Endometrial microvascular endothelial cells (primary cell): ENCODE data around the gene TTLL7. TPM values are rescaled to one million over a fixed set of nuclear protein-coding genes. Genes with fewer than 3 reads are reported as not detected.

ENCODE experiments used
- in situ Hi-C: cut with HindIII; loops from 2 replicates; pipeline ENCODE4 v1.10.0; 2017; ENCODE audit warnings: low sequenced_read_pairs, low pct_unique_long_range_greater_than_20kb; ENCODE audit errors: inconsistent ontology term
- total RNA-seq: library from RNA; depleted of rRNA; stranded (reverse); fragments of >200 nt; gene quantifications from one replicate; pipeline ENCODE4 v1.2.3, GENCODE V29; 2015; ENCODE audit errors: inconsistent ontology term

The TTLL7 gene
- total RNA-seq, 1 donor from 2014 or later: 3.8 TPM

DNA sequence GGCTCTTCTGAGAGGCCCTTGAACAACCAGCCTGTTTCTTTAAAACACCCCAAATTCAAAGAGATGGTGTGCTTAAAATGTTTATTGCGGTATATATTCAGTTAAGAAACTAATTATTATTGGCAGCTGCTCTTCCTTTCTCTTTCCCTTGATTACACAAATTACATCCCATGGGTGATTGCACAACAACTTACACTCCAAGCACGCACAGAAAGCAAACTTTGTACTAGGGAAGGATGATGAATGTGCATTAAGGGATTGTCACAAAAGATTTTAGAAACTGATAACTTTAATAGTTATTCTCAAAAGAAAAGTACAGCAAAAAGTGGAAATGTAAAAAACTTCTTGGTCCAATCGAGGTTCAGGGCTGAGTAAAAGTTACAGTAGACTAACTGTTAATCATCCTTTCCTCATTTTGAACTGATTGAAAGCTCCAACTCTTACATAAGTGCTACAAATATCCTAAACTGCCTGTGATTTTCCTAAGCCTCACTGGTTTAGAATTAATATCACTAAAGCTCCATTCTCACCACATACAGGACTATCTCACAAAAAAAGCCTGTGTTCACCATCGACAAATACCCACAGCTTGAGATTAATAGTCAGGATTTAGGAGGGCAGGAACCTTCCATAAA is 153.4 kb downstream of the TTLL7 start:
- in situ Hi-C loops: no loop called here

DNA sequence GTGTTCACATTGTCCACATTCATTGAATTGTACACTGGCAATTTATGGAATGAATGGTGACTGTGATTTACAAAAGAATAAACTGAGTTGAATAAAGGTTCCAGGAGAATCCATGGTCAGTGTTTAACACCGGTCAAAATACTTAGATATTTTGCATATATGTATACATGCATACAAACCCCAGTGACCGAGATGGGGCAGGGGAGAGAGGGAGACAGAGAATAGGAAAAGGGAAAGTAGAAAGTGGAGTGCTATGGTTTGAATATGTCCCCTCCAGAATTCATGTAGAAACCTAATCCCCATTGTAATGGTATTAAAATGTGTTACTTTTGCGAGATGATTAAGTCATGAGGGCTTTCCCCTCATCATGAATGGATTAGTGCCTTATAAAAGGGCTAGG is 154.4 kb downstream of the TTLL7 start:
- in situ Hi-C loops: no loop called here

- in situ Hi-C loops: no loop called here
Measured at GRCh38 chr1:83839566-83840173, 159.3 kb downstream of the TTLL7 start.

- in situ Hi-C loops: no loop called here
Measured at GRCh38 chr1:83838573-83838972, 160.4 kb downstream of the TTLL7 start.

DNA sequence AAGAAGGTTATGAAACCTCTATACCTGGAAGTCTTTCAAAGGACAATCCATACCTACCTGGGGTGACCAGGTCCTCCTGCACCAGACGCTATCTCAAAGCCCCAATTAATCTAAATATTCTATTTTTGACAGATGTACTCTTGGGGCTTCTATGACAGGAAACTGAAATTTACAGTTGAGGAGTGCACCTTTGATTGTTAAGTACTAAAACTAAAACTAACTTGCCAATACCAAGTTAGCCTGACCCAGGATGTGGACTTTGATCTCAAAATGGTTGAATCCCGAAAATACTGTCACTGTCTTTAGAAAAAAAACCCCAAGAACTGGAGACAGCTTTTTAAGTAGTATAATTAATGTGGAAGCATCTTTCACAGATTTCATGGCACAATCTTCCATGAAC is 162.4 kb downstream of the TTLL7 start:
- in situ Hi-C loops: no loop called here

- in situ Hi-C loops: no loop called here
Measured at GRCh38 chr1:83834621-83835264, 164.2 kb downstream of the TTLL7 start.

GRCh38 chr1:83832194-83832593 is 166.7 kb downstream of the TTLL7 start:
- in situ Hi-C loops: no loop called here

DNA sequence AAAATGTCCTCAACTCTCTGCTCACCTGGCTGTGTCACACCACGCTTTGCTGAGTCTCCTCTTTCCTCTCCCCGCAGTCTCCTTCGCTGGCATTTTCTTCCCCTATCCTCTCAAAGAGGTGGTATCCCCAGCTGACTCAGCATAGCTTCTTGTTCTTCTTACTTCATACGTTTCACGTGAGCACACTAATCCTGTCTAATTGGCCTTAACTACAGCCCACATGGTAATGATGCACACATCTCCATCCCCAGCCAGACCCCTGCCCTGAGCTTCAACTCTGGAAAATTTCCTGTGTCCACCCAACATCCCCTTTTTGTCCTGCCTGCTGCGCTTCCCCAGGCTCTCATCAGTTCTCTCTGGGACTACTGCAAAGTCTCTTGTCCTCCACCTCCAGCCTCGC is 169.8 kb downstream of the TTLL7 start:
- in situ Hi-C loops: no loop called here

- in situ Hi-C loops: no loop called here
Measured at GRCh38 chr1:83828456-83828855, 170.5 kb downstream of the TTLL7 start.

DNA sequence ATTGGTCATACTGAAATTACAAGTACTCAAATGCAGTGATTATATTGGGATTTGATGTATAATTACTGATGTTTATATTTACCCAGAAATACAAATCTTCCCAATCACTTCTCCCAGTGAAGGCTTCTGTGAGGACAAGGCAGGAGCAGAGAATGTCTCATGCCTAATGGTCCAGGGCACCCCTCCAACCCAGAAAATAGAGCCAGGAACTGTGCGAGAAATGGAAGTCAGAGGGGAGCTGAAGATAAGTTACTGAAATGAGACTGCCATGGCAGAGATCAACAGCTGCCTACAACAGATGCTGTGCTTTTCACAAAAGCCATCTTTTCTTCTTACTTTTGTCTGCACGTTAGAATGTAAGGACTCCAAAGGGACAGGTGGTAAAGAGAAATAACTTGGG is 171.2 kb downstream of the TTLL7 start:
- in situ Hi-C loops: no loop called here

DNA sequence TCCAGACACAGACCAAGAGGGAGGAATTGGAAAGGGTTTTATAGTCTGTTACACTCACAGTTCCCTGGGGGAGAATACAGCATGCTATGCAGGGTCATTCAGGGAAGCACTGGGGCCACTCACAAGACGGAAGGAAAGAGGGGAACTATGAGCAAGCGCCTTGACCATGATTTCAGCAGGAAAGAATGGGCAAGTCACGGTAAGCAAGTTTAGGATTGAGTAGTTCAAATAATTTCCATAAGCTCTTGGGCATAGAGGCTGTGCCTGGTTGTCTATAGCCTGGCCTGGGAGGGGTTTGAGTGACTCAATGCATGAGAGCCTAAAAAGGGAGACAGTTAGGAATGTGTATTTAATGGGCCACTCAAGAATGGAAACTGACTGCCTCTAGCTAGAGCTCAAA is 176.7 kb downstream of the TTLL7 start:
- in situ Hi-C loops: no loop called here

DNA sequence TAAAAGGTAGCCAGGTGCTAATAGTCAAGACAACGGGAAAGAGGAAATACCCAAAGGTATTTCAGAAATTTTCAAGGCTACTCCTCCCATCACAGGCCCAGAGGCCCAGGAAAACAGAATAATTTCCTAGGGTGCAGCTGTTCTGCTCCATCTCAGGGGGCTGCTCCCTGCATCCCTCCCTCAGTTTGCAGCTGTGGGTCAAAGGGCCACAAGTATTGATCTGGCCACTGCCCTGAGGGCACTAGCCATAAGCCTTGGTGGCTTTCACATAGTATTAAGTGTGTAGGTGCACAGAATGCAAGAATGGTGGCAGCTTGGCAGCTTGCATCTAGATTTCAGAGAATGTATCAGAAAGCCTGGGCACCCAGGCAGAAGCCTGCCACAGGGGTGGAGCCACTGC is 179.5 kb downstream of the TTLL7 start:
- in situ Hi-C loops: no loop called here

DNA sequence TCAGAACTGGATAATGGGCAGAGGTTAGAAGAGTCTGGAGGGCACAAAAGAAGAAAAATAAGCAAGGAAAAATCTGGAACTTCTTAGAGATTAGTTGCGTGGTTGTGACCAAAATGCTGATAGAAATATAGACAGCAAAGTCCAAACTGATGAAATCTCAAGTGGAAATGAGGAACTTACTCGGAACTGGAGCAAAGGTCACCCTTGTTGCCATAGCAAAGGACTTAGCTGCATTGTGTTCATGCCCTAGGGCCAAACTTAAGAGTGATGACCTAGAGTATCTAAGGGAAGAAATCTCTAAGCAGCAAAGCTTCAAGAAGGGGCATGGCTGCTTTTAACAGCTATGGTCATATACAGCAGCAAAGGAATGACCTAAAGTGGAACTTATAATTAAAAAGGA is 180.0 kb downstream of the TTLL7 start:
- in situ Hi-C loops: no loop called here

GRCh38 chr1:83816836-83817235 is 182.1 kb downstream of the TTLL7 start:
- in situ Hi-C loops: no loop called here

DNA sequence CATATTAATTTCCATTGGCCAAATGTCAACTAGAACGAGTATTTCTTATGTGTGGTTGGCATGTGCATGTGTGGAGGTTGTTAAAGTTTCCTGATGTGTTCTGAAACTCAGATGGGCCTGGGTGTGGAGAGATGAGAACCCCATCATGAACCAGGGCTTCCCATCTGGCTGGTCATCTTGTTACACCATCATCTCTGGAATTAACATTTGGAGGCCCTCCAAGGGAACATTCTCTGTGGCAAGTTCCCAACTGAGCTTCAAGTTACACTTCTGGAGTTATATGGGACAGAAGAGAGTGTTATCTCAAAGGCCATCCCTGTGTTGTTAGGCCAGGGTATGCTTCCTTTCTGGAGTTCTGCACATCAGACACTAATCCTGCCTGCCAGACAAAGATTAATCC is 183.6 kb downstream of the TTLL7 start:
- in situ Hi-C loops: no loop called here

Other genes starting within 250 kb of the TTLL7 start
- gene PRKACB, start 145.1 kb upstream of the TTLL7 start, total RNA-seq: 95.0 TPM